GM04503 (cell line): Measurements from ENCODE around the gene NRXN2.

Source experiments
- DNase-seq: peaks from one replicate; pipeline ENCODE4 v3.0.0-alpha.2; 2012; ENCODE audit warnings: low read depth

Gene NRXN2

DNA sequence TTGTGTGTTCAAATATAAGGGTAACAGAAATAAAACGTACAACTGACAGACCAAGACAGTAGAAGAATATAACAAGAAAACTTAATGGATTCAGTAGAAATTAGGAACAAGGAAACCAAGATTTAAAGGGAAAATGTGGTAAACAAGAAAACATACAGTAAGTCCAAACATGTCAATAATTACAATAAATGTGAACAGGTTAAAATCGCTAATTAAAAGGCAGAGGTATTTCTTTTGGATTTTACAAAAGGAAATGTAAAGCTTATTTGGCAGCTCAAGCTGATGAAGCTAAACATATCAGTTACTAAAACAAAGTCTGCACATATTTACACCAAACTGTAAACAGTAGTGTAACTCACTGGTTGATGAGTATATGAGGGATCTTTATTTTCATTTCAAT, 134.3 kb downstream of the NRXN2 start:
- no peak for DNase-seq

DNA sequence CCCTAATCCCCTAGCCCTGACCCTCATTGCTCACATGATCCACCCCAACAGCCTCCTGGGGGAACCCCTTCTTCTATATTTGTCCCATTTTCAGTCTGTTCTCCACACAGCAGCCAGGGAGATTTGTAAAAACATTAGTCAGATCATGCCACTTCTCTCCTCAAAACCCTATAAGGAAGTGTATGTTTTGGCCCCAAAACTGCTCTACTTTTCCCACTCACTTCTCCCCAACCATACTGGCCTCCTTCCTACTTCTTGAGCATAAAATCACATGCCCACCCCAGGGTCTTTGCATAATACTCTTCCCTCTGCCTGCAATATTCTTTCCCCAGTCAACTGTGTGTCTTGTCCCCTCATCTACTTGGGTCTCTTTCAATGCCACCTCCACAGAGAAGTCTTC, 136.6 kb downstream of the NRXN2 start:
- no peak for DNase-seq

DNA sequence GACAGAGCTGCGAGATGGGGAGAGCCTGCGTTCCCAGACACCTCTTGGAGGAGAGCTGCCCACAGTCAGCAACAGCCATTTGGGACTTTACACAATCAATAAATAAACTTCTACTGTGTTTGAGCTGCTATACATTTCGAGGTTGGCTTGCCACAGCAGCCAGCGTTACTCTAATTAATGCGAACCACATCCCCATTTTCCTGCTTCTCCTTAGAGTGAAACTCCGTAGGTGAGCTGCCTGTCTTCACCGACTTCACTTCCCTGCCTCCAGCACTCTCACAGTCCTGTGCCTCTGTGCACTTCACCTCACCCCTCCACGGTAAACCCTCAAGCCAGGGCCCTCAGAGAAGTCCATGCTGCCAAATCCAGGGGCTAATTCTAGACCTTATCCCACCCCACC, 137.8 kb downstream of the NRXN2 start:
- DNase-seq, result no peak

DNA sequence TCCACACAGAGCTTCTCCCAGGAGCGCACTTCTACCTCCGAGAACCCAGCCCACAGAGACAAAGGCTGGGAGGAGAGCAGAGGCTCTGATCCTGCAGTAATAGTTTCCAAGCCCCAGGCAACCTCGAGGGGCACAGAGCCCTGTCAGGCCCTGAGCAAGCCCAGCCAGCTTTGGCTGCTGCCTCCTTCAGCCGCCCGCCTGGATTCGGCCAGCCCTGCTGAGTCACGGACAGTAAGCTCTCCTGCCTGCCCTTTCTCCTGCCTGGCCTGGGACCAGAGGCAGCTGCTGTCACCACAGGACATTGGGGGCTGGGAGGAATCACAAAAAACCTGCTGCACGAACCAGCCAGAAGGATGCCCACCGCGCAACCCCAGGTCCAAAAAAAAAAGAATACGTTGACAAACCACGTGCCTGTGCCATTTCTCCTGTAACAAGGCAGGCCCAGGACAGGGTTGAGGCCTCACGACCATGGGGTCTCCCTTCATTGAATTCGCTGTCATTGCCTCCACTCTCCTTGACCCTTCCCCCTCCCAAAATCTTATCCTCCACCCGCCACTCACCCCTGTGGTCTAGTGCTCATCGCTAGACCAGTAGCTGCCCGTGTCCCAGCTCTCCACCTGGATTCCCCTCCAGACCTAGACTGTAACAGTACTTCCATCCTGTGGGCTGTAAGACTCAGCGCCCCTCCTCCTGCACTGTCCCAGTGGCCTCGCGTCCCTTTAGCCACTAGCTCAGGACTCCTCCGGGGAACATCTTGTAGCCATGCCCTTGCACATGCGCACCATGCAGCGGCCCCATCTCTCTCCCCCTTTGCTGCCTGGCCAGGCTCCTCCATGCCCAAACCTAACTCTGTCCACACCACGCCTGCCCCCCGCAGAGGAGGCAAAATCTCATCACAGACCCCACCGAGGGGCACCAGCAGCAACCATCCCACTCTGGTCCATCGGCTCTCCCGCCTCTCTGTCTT, 139.4 kb downstream of the NRXN2 start:
- DNase-seq, result no peak

DNA sequence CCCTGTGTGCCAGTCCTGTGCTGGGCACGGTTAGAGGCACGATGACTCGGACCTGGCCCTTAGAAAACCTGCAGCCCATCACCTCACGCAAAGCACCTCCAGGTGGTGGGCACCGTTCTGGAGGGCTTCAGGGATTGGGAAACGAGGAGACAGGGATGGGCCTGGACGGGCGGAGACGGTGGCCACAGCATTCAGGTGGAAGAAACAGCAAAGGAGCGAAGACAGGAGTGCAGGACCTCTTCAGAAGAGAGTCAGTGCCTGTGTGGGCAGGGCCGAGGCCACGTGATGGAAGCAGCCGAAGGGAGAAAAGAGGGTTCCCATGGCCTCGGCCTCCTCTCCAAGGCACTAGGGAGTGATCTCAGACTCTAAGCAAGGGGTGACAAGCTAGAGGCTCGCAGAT, 140.1 kb downstream of the NRXN2 start:
- DNase-seq, result no peak

DNA sequence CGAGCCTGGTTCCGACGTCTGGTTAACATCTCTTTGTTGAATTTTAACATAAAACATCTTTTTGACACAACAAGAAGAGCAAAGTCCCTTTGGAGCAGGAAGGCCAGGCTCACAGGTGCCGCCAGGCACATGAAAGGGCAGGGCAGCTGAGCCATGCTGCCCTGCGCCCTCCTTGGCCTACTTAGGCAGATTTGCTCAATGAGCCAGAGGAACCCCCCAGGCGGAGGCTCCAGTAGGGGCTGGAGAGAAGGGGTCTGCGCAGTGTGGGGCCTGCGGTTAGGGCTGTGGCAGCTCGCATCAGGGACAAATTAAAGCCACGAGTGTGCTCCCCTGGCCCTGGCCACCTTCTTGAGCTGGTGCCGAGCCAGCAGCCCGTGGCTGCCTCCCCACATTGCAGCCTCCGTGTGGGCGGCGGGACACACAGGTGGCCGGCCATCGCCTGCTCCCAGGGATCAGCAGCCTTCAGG, 141.9 kb downstream of the NRXN2 start:
- DNase-seq, result no peak

DNA sequence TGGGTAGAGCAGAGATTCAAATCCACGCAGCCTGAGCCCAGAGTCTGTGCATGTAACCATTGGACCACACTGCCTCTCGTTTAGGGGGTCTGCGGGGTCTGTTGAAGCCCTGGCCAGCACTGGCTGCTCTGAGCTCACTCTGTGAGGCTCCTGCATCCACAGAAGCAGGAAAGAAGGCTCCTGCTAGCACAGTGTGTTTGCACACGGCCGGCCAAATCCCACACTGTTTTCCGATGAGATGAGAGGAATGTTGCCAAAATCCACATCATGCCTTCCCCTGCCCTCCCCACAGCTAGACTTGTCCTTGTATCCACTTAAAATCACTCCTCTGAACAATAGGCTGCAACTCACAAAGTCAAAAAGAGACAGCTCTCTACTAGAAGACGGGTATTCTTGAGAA, 142.6 kb downstream of the NRXN2 start:
- DNase-seq, result no peak

DNA sequence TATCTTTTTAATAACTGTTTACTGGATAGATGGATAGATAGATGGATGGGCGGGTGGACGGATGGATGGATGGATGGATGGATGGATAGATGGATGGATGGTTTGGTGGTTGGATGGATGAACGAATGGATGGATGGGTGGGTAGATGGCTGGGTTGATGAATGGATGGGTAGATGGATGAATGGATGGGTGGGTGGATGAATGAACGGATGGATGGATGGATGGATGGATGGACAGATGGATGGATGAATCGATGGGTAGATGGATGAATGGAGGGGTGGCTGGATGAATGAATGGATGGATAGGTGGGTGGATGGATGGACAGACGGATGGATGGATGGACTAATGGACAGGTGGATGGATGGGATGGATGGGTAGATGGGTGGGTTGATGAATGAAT, 145.8 kb downstream of the NRXN2 start:
- DNase-seq, result no peak

DNA sequence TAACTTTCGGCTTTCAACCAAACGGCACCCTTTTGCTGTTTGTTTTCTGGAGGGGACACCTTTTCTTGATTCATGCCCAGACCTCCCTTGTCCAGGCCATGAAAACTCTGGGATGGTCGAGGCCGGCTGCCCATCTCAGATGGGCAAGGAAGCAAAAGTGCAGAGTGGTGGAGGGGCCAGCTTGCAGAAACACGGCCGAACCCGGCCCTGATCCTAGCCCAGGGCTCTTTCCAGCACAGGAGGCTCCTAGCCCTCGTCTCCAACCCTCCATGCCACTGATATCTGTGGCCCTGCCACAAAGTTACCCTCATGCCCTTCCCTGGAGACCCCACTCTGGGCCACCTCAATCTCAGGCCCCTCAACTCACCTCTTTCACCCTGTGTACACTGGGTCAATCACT, 150.9 kb downstream of the NRXN2 start:
- no peak for DNase-seq

DNA sequence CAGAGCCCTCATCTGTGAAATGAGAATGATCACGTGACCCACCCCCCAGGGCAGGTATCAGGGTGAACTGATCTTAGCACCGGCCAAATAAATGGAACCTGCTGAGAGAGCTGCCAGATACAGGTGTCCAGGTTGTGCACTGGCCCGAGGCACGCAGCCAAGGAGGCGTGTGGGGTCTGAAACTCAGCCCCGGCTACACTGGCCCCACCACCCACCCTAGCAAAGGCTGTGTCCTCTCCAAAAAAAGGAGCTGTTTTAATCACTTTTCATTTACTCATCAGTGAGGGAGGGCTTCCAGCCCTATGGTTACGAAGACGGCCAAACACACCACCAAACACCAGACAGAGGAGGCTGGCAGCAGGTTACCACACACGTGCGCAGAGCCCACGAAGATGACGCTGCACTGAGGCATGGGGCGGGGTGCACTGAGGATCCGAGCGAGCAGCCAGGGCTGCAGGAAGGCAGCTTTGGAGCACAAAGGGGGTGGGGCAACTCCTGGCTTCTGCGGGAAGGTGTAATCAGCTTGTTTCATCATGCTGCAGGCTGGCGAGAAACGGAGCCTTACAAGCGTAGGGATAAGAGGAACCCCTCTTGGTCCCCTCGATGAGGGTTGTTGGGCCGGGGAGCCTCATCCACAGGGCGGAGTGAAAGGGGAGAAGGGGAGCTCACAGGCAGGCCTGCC, 151.4 kb downstream of the NRXN2 start:
- DNase-seq, result no peak

DNA sequence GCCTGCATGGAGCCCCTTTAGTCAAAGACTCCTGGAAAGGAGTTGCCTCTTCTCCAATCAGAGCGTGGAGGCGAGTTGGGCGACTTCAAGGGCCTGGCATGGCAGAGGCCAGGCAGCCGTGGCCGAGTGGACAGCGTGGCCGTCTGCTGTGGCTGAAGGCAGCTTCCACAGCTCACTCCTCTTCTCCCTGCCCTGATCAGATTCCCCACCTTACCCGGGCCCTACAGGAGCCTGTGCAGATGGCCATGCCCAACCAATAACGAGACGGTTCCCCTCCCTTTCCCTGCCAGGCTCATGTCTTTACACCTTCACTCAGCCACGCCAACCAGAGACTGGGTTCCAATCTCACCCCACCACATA, 152.0 kb downstream of the NRXN2 start:
- no peak for DNase-seq

DNA sequence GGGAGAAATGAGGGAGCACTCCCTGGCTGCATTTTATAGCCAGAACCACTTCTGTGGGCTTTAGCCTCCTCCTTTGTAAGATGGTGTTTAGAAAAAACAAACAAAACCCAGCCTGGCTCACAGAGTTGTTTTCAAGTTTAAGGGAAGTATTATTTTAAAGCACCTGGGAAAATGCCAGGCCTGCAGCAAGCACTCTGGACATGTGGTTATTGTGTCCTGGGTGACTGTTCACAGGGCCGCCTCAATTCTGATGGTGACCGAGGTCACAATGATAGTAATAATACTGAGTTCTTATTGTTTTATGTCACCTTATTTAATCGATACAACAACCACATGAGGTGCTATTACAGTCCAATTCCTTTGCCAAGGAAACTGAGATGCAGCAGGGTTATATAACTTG, 152.7 kb downstream of the NRXN2 start:
- no peak for DNase-seq

DNA sequence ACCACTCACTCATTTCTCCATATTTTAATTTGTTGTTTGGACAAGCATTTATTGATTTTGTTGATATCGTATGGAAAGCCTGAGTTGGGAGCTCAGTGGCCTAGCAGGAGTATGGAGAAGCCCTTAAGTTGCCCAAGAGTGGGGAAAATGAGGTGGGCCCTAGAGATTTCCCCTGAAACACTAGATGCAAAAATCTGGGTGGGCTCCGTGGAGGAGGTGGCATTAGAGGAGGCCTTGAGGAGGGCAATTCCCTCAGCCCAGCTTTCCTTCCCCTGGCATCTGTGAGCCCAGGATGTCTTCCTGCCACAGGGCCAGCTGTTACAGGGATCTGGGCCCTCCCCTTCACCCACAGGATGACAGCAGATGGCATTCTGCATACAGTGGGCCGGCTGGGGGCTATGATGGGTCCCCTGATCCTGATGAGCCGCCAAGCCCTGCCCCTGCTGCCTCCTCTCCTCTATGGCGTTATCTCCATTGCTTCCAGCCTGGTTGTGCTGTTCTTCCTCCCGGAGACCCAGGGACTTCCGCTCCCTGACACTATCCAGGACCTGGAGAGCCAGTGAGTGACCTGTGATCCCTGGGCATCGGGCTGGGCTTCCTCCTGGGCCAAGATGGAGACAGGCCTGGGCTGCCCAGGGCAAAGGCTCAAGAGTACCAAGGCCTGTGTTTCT, 153.6 kb downstream of the NRXN2 start:
- no peak for DNase-seq

DNA sequence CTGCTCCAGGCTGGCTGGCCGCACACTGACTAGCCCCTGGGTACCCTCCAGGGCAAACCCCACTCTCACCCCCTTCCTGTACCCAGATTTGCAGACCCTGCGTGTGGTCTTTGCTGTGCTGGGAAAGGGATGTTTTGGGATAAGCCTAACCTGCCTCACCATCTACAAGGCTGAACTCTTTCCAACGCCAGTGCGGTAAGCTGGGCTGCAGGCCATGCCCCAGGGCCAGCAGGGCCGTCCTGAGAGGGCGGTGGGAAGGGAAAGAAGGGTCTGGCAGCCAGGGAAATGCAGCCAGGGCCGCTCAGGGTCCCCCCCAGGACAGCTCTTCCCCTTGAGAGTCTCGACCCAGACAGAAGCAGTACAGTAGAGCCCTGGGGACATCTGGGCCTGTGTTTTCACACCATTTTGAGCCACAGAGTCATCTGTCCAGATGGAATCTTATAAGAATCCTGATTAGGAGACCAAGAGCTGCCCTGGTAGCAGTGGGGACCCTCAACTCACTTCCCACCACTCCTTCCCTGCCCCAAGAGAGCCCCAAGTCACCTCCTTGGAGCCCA, 154.3 kb downstream of the NRXN2 start:
- no peak for DNase-seq

DNA sequence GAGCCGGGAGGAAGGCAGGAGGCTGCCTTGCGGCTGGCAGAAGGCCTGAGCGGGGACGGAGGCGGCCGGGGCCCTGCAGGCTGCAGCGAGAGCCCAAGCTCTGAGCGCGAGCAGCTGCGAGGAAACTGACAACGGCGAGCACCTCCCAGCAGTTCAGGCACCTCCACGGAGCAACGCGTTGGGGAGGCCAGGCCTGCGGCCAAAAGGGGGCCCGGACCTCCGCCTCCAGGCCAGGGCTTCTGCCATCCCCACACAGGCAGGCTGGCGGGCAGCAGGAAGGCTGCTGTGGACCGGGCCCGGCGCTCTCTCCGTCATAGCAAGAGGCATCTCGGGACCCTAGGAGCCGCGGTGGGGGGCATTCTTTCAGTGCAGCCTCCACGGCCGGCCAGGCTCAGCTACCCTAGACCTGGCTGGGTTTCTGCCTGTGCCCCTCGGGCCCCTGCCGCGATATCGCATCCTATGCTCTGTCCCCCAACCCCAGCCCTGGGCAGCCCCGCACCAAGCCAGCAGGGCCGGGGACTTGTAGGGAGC, 154.9 kb downstream of the NRXN2 start:
- DNase-seq, result no peak

DNA sequence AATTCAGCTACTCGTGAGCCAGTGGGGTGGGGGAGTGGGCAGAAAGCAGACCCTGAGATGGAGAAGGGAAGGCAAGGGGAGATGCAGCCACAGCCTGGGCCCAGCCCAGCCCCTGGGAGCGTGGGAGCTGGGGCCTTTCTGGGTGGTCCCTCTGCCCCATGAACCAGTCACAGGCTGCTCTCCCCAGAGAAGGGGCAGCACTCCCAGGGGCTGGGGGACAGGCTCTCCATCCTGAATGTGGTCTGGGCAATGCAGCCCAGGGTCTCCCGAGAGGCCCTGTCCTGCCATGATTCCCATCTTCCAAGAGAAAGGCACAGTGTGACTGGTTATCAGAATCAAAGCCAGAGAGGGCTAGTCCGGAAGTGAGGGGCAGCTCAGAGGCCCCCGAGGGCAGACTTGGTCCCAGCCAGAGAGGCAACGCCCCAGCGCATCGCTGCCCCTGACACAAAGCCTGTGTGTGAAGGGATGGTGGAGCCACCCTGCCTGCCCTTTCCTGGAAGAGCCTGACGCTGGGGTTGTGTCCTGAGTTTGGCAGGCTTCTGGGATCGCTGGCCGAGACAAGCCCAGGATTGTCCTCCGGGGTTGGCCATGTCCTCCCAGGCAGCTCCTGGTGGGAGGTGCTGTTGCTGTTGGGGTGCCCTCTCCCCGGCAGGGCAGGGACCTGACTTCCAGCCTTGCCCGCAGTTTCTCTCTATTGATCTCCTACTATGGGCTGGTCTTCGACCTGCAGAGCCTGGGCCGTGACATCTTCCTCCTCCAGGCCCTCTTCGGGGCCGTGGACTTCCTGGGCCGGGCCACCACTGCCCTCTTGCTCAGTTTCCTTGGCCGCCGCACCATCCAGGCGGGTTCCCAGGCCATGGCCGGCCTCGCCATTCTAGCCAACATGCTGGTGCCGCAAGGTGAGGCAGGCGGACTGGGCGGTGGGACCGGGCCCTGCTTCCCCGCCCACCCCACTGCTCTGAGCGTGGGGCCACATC, 155.8 kb downstream of the NRXN2 start:
- no peak for DNase-seq

DNA sequence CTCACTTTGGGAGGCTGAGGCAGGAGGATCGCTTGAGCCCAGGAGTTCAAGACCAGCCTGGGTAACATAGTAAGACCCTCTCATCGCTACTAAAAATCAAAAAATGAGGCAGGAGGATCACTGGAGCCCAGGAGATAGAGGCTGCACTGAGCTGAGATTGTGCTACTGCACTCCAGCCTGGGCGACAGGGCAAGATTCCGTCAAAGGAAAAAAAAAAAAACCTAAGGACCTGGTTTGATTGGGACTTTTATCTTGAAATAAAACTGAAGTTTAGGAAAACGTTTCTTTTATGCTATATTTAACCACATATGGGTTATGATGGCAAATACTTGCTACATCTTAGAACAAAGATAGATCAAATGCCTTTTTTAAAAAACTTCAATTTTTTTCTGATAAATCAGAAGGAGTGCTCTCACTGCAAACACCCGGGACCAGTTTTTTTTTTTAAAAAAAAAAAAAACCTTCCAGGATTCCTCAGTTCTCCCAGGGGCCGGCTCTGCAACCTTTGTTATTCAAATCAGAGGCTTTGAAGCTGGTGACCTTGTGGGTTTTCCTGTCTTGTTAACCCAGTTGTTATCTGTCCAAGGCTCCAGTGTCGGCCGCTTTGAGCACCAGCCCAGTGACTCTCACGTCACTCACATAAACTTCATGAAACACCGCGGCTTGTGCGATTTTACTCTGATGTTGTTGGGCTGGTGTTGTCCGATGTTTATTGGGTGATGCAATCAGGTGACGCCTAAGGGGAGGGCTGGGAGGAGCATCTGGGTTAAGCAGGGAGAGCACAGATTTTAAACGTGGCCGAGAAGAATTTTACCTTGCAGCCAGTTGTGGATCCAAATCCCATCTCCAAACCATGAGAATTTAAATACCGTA, 156.7 kb downstream of the NRXN2 start:
- DNase-seq, result peak; percentile 39

DNA sequence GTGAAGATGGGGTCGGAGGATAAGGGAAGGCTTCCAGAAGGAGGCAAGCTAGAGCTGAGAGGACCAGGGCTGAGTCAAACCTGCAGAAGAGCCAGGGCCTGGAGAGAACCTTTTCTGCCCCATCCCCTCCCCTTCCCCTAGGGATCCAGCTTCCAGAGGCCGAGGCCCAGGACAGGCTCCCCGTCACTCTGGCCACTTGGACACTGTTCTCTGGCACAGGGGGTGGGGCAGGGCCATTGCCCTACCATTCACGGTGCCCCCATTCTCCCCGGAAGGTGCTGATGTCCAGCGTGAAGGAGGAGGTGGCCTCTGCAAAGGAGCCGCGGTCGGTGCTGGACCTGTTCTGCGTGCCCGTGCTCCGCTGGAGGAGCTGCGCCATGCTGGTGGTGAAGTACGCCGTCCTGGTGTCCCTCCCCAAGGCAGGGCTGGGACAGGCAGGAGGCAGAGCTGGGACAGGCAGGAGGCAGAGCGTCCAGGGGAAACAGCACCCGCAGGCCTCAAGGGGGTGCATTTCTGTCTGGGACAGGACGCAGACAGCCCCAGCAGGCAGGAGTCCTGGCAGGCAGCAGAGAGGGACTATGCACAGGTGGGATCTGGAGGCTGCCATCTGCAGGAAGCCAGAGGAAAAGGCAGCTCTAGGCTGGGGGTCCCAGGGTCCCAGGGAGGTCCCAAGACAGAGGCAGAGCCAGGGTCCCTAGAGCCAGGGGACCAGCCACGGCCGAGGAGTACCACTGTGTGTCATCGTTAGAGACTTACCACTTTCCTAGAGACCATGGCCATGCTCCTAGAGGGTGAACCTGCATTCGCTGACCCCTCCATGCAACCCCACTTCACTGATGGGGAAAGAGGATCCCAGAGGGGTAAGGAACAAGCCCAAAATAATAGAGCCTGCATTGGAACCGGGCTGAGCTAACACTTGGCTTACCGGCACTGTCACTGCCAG, 157.8 kb downstream of the NRXN2 start:
- no peak for DNase-seq

DNA sequence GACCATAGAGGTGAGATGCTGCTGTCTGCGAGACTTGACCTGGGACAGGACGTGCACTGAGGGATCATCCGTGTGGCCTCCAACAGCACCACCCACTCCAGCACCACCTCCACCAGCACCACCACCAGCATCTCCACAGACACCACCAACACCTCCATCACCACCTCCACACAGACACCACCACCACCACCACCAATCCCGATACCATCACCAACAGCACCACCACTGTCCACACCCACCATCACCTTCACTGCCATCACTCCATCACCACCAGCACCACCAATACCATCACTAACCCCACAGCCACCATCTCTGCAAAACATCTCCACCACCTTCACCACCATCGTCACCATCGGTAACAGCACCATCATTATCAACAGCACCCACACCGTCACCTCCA, 158.6 kb downstream of the NRXN2 start:
- no peak for DNase-seq
